Measurements from ENCODE around the gene BMP8A.
"Not testable (repeated sequence)": the region's sequence is repeated elsewhere in the genome, so short reads cannot be mapped to it uniquely, and the experiment has no call there.

The BMP8A gene

GRCh38 chr1:39491146-39491921, at the start of gene BMP8A:
Gene BMP8A (plus strand): TSS chr1:39491636. CDS start chr1:39491992, 356 bp downstream.
- Mint-ChIP-seq H3K27ac (no peak within 1 kb of the TSS), H3K9me3 (no peaks in the 10 kb centered on the region), H3K4me1 (peaks cover 3% of the 10 kb centered on the region), H3K36me3 (no peaks in the 10 kb centered on the region), H3K27me3 (peaks cover 5% of the 10 kb centered on the region), H3K4me3 (peak within 1 kb of the TSS; percentile 73)
- ATAC-seq (ENCODE audit: low read depth): peak; percentile 88
- peak; percentile 73 to 81 for DNase-seq (ENCODE audit: low spot score in 2 of 2)

- Mint-ChIP-seq H3K4me3 (no peak overlapping the region), H3K27ac (no peak overlapping the region), H3K27me3 (no peaks in the 10 kb centered on the region), H3K9me3 (no peaks in the 10 kb centered on the region), H3K36me3 (peaks cover 39% of the 10 kb centered on the region), H3K4me1 (no peaks in the 10 kb centered on the region)
- no peak for ATAC-seq (ENCODE audit: low read depth)
- DNase-seq (ENCODE audit: low spot score in 2 of 2): no peak
Observed at GRCh38 chr1:39441797-39442196, 49.6 kb upstream of the BMP8A start.

GRCh38 chr1:39445573-39445972, 45.9 kb upstream of the BMP8A start:
- ATAC-seq (ENCODE audit: low read depth): no peak
- Mint-ChIP-seq H3K27ac (no peak overlapping the region), H3K9me3 (no peaks in the 10 kb centered on the region), H3K36me3 (peaks cover 47% of the 10 kb centered on the region), H3K4me1 (no peaks in the 10 kb centered on the region), H3K4me3 (no peak overlapping the region), H3K27me3 (no peaks in the 10 kb centered on the region)
- DNase-seq (ENCODE audit: low spot score in 2 of 2): no peak

- ATAC-seq (ENCODE audit: low read depth) (no peak), DNase-seq (ENCODE audit: low spot score in 2 of 2) (no peak)
- H3K36me3 Mint-ChIP-seq: peaks cover 51% of the 10 kb centered on the region
- H3K9me3 Mint-ChIP-seq: no peaks in the 10 kb centered on the region
- H3K4me3 Mint-ChIP-seq: no peak overlapping the region
- no peaks in the 10 kb centered on the region for H3K27me3 Mint-ChIP-seq
- H3K4me1 Mint-ChIP-seq: no peaks in the 10 kb centered on the region
- H3K27ac Mint-ChIP-seq: no peak overlapping the region
Observed at GRCh38 chr1:39446986-39447567, 44.4 kb upstream of the BMP8A start.

GRCh38 chr1:39450041-39450440, 41.4 kb upstream of the BMP8A start:
- H3K9me3 Mint-ChIP-seq; DNase-seq (ENCODE audit: low spot score in 2 of 2); ATAC-seq (ENCODE audit: low read depth); H3K4me1 Mint-ChIP-seq; H3K4me3 Mint-ChIP-seq; H3K27me3 Mint-ChIP-seq; H3K27ac Mint-ChIP-seq: not testable (repeated sequence)
- peaks cover 38% of the 10 kb centered on the region for H3K36me3 Mint-ChIP-seq

GRCh38 chr1:39450956-39451606, 40.4 kb upstream of the BMP8A start:
- no peaks in the 10 kb centered on the region for H3K27me3 Mint-ChIP-seq
- H3K4me3 Mint-ChIP-seq: no peak overlapping the region
- ATAC-seq (ENCODE audit: low read depth) (no peak), DNase-seq (ENCODE audit: low spot score in 2 of 2) (no peak)
- peaks cover 40% of the 10 kb centered on the region for H3K36me3 Mint-ChIP-seq
- H3K9me3 Mint-ChIP-seq: no peaks in the 10 kb centered on the region
- no peak overlapping the region for H3K27ac Mint-ChIP-seq
- no peaks in the 10 kb centered on the region for H3K4me1 Mint-ChIP-seq

GRCh38 chr1:39452081-39452480, 39.4 kb upstream of the BMP8A start:
- Mint-ChIP-seq H3K9me3 (no peaks in the 10 kb centered on the region), H3K27me3 (no peaks in the 10 kb centered on the region), H3K36me3 (peaks cover 46% of the 10 kb centered on the region), H3K4me3 (no peak overlapping the region), H3K4me1 (no peaks in the 10 kb centered on the region), H3K27ac (no peak overlapping the region)
- ATAC-seq (ENCODE audit: low read depth) (no peak), DNase-seq (ENCODE audit: low spot score in 2 of 2) (no peak)

GRCh38 chr1:39452540-39452939, 38.9 kb upstream of the BMP8A start:
- peaks cover 47% of the 10 kb centered on the region for H3K36me3 Mint-ChIP-seq
- H3K4me3 Mint-ChIP-seq: no peak overlapping the region
- H3K27ac Mint-ChIP-seq: no peak overlapping the region
- no peaks in the 10 kb centered on the region for H3K27me3 Mint-ChIP-seq
- DNase-seq (ENCODE audit: low spot score in 2 of 2) (no peak), ATAC-seq (ENCODE audit: low read depth) (no peak)
- H3K9me3 Mint-ChIP-seq: no peaks in the 10 kb centered on the region
- H3K4me1 Mint-ChIP-seq: no peaks in the 10 kb centered on the region

GRCh38 chr1:39453603-39454002, 37.8 kb upstream of the BMP8A start:
- no peak overlapping the region for H3K27ac Mint-ChIP-seq
- H3K27me3 Mint-ChIP-seq: no peaks in the 10 kb centered on the region
- no peak for DNase-seq (ENCODE audit: low spot score in 2 of 2)
- no peaks in the 10 kb centered on the region for H3K4me1 Mint-ChIP-seq
- no peak overlapping the region for H3K4me3 Mint-ChIP-seq
- H3K36me3 Mint-ChIP-seq: peaks cover 45% of the 10 kb centered on the region
- H3K9me3 Mint-ChIP-seq: no peaks in the 10 kb centered on the region
- no peak for ATAC-seq (ENCODE audit: low read depth)

GRCh38 chr1:39458991-39459390, 32.4 kb upstream of the BMP8A start:
- DNase-seq (ENCODE audit: low spot score in 2 of 2) (no peak), ATAC-seq (ENCODE audit: low read depth) (no peak)

GRCh38 chr1:39462074-39462473, 29.4 kb upstream of the BMP8A start:
- no peak overlapping the region for H3K27ac Mint-ChIP-seq
- H3K9me3 Mint-ChIP-seq: no peaks in the 10 kb centered on the region
- ATAC-seq (ENCODE audit: low read depth): no peak
- no peak for DNase-seq (ENCODE audit: low spot score in 2 of 2)
- no peak overlapping the region for H3K4me3 Mint-ChIP-seq
- peaks cover 45% of the 10 kb centered on the region for H3K36me3 Mint-ChIP-seq
- H3K4me1 Mint-ChIP-seq: peaks cover 2% of the 10 kb centered on the region
- H3K27me3 Mint-ChIP-seq: no peaks in the 10 kb centered on the region

More at GRCh38 chr1:39458991-39459390, 32.4 kb upstream of the BMP8A start:
- Mint-ChIP-seq H3K4me3 (no peak overlapping the region), H3K4me1 (no peaks in the 10 kb centered on the region), H3K27ac (no peak overlapping the region), H3K36me3 (peaks cover 52% of the 10 kb centered on the region), H3K9me3 (no peaks in the 10 kb centered on the region), H3K27me3 (no peaks in the 10 kb centered on the region)

GRCh38 chr1:39466413-39467107, 24.9 kb upstream of the BMP8A start:
- Mint-ChIP-seq H3K27ac (no peak overlapping the region), H3K36me3 (peaks cover 33% of the 10 kb centered on the region), H3K4me1 (peaks cover 2% of the 10 kb centered on the region), H3K9me3 (no peaks in the 10 kb centered on the region), H3K4me3 (no peak overlapping the region), H3K27me3 (no peaks in the 10 kb centered on the region)
- ATAC-seq (ENCODE audit: low read depth): no peak
- DNase-seq (ENCODE audit: low spot score in 2 of 2): no peak

GRCh38 chr1:39467108-39467720, 24.2 kb upstream of the BMP8A start:
- H3K27ac Mint-ChIP-seq; ATAC-seq (ENCODE audit: low read depth): not testable (repeated sequence)

GRCh38 chr1:39469150-39469549, 22.3 kb upstream of the BMP8A start:
- no peaks in the 10 kb centered on the region for H3K27me3 Mint-ChIP-seq
- H3K36me3 Mint-ChIP-seq: peaks cover 31% of the 10 kb centered on the region
- ATAC-seq (ENCODE audit: low read depth) (no peak), DNase-seq (ENCODE audit: low spot score in 2 of 2) (no peak)
- H3K9me3 Mint-ChIP-seq: no peaks in the 10 kb centered on the region
- peaks cover 2% of the 10 kb centered on the region for H3K4me1 Mint-ChIP-seq
- H3K27ac Mint-ChIP-seq: no peak overlapping the region
- H3K4me3 Mint-ChIP-seq: no peak overlapping the region

More at GRCh38 chr1:39467108-39467720, 24.2 kb upstream of the BMP8A start:
- H3K4me1 Mint-ChIP-seq; H3K9me3 Mint-ChIP-seq; H3K4me3 Mint-ChIP-seq; H3K27me3 Mint-ChIP-seq; DNase-seq (ENCODE audit: low spot score in 2 of 2): not testable (repeated sequence)
- peaks cover 29% of the 10 kb centered on the region for H3K36me3 Mint-ChIP-seq
